Effector memory CD4-positive, alpha-beta T cell (primary cell): ENCODE measurements around the gene ILF2.
"Not testable (repeated sequence)": the region's sequence is repeated elsewhere in the genome, so short reads cannot be mapped to it uniquely, and the experiment has no call there.

Source experiments
- DNase-seq, 3 donors: peaks; one replicate each; pipeline ENCODE4 v3.0.0-alpha.2; 2020
- H3K27ac ChIP-seq: 2 replicates; pipeline ENCODE4 v1.7.0; 2013; ENCODE audit warnings: mild to moderate bottlenecking, low read length, moderate library complexity; ENCODE audit not compliant: insufficient read depth, poor library complexity, severe bottlenecking
- H3K27me3 ChIP-seq: replicated peaks from 2 replicates; pipeline ENCODE4 v1.7.0; 2013; ENCODE audit warnings: mild to moderate bottlenecking, low read length; ENCODE audit not compliant: insufficient read depth, control insufficient read depth, poor library complexity, severe bottlenecking
- H3K36me3 ChIP-seq: 2 replicates; pipeline ENCODE4 v1.7.0; 2013; ENCODE audit warnings: mild to moderate bottlenecking, low read length, moderate library complexity; ENCODE audit not compliant: control insufficient read depth, insufficient read depth
- H3K4me1 ChIP-seq: 2 replicates; pipeline ENCODE4 v1.7.0; 2013; ENCODE audit warnings: low read length, mild to moderate bottlenecking; ENCODE audit not compliant: control insufficient read depth, insufficient read depth, poor library complexity, severe bottlenecking
- H3K4me3 ChIP-seq: 2 replicates; pipeline ENCODE4 v1.7.0; 2013; ENCODE audit warnings: low read length, low read depth, mild to moderate bottlenecking; ENCODE audit not compliant: insufficient read depth, poor library complexity, severe bottlenecking
- H3K9me3 ChIP-seq: 2 replicates; pipeline ENCODE4 v1.7.0; 2013; ENCODE audit warnings: mild to moderate bottlenecking, low read length, moderate library complexity; ENCODE audit not compliant: control insufficient read depth

The ILF2 gene

DNA sequence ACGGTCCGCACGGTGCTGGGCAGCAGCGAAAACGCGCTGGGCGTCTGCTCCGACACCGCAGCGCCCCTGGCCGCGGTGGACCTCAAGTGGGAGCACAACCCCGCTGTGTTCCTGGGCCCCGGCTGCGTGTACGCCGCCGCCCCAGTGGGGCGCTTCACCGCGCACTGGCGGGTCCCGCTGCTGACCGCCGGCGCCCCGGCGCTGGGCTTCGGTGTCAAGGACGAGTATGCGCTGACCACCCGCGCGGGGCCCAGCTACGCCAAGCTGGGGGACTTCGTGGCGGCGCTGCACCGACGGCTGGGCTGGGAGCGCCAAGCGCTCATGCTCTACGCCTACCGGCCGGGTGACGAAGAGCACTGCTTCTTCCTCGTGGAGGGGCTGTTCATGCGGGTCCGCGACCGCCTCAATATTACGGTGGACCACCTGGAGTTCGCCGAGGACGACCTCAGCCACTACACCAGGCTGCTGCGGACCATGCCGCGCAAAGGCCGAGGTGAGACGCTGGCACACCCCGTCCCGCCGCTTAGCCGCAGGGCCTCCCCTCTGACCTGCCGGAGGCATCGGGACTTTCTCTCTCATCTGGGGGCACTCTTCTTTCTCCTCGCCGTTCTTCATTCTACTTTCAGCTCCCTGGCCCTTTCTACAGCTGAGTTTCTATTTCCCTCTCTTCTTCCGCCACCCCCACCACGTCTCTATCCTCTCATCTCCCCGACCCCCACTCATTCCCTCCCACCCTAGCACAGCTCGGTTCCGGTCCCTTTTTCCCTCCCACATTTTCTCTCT is 8.7 kb upstream of the ILF2 start:
- Histone ChIP-seq H3K4me1 (peaks cover 28% of the 10 kb centered on the region), H3K9me3 (no peaks in the 10 kb centered on the region), H3K36me3 (no peaks in the 10 kb centered on the region), H3K27ac (no peak overlapping the region), H3K4me3 (peak overlapping the region; percentile 56), H3K27me3 (peaks cover 32% of the 10 kb centered on the region)
- DNase-seq, result no peak

- H3K9me3 ChIP-seq, result no peaks in the 10 kb centered on the region
- peaks cover 32% of the 10 kb centered on the region for H3K27me3 ChIP-seq
- peaks cover 28% of the 10 kb centered on the region for H3K4me1 ChIP-seq
- H3K27ac ChIP-seq, result no peak within 1 kb of the TSS
- no peak for DNase-seq
- peak within 1 kb of the TSS; percentile 56 for H3K4me3 ChIP-seq
- H3K36me3 ChIP-seq, result no peaks in the 10 kb centered on the region
Measured at GRCh38 chr1:153678519-153679336, 7.9 kb upstream of the ILF2 start, which contains the start of gene NPR1. Gene NPR1 (plus strand): TSS chr1:153678688. CDS start chr1:153679109, 421 bp downstream.

- Histone ChIP-seq H3K36me3 (no peaks in the 10 kb centered on the region), H3K27ac (no peak overlapping the region), H3K4me1 (peaks cover 28% of the 10 kb centered on the region), H3K4me3 (peak overlapping the region; percentile 56), H3K9me3 (no peaks in the 10 kb centered on the region), H3K27me3 (peaks cover 32% of the 10 kb centered on the region)
- no peak for DNase-seq
Measured at GRCh38 chr1:153677718-153678518, 7.1 kb upstream of the ILF2 start.

DNA sequence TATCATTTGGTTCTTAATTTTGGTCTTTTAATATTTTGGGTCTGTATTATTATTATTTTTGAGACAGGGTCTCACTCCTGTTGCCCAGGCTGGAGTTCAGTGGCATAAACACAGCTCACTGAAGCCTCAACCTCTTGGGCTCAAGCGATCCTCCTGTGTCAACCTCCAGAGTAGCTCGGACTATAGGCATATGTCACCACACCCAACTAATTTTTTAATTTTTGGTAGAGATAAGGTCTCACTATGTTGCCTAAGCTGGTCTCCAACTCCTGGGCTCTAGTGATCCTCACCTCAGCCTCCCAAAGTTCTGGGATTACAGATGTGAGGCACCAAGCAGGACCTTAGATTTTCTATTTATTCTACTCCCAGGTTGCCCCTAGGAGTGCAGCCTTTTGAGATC is 2.7 kb upstream of the ILF2 start:
- peaks cover 10% of the 10 kb centered on the region for H3K36me3 ChIP-seq
- no peaks in the 10 kb centered on the region for H3K9me3 ChIP-seq
- H3K27me3 ChIP-seq, result peaks cover 14% of the 10 kb centered on the region
- no peak for DNase-seq
- no peak overlapping the region for H3K27ac ChIP-seq
- H3K4me1 ChIP-seq, result peaks cover 24% of the 10 kb centered on the region
- no peak overlapping the region for H3K4me3 ChIP-seq

DNA sequence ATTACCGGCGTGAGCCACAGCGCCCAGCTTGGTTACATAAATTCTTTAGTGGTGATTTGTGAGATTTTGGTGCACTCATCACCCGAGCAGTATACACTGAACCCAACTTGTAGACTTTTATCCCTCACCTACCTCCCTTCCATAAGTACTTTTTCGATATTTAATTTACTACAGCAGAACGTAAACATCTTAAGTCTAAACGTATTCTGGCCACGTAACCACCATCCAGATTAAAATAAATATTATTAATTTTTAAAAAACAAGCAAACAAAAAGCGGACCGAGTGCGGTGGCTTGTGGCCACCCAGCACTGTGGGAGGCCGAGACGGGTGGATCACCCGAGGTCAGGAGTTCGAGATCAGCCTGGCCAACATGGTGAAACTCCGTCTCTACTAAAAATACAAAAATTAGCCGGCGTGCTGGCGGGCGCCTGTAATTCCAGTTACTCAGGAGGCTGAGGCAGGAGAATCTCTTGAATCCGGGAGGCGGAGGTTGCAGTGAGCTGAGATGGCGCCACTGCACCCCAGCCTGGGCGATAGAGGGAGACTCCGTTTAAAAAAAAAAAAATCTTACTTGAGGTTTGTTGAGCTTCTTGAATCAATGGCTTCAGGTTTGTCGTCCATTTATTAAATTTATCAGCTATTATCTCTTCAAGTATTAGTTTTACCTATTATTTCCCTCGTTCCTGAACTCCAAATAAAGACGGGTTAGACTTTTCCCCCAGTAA is 998 bp upstream of the ILF2 start:
- H3K27ac ChIP-seq, result peak overlapping the region; percentile 69
- H3K4me3 ChIP-seq, result peak overlapping the region; percentile 44
- peak; percentile 6 to 33 (median 20) for DNase-seq
- not testable (repeated sequence) for H3K9me3 ChIP-seq, H3K27me3 ChIP-seq
- H3K4me1 ChIP-seq, result peaks cover 12% of the 10 kb centered on the region
- H3K36me3 ChIP-seq, result peaks cover 27% of the 10 kb centered on the region

DNA sequence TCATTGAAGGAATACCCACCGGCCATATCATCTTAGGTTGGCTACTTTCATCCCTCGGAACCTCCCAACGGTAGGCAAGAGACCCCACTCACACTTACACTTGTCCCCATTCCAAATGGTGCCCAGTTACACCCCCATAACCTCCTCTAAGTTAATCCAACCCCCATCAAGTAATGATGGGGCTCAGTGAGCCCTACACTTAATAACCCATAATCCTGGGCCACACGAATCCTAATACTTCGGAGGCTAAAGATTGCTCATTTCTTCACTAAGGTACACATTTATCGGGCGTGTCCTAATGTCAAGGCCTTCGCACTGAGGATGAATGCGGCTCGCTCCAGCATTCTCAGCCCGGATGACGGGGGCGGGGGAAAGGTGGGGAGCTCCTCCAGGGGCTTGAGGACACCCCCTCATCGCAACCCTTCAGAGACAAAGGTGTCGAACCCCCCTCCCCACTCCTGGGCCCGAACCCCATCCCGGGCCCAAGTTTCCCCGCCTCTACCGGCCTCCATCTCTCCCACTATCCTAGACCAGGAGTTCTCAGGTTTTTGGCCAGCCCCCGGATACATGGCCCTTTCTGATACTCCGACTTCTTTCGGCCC is 435 bp downstream of the ILF2 start:
- Histone ChIP-seq H3K27me3 (no peaks in the 10 kb centered on the region), H3K4me1 (peaks cover 12% of the 10 kb centered on the region), H3K9me3 (no peaks in the 10 kb centered on the region), H3K36me3 (peaks cover 42% of the 10 kb centered on the region), H3K4me3 (peak overlapping the region; percentile 66), H3K27ac (peak overlapping the region; percentile 90)
- peak in 1 of 3 donors; percentile 3 for DNase-seq

DNA sequence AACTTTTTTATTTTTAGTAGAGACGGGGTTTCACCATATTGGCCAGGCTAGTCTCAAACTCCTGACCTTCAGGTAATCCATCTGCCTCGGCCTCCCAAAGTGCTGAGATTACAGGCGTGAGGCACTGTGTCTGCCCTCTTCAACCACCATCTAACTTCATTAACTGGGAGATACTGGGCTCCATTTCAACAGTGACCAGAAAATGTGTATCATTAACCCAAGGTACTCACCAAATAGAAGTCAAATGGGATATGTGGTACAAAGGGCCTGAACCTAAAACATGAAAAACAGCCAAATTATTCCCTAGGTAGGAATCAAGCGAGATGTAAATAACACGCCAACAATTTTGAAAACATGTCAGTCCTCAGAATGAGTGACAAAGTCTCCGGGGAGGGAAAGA is 1.2 kb downstream of the ILF2 start:
- Histone ChIP-seq H3K27me3 (no peaks in the 10 kb centered on the region), H3K27ac (peak overlapping the region; percentile 90), H3K9me3 (no peaks in the 10 kb centered on the region), H3K4me3 (peak overlapping the region; percentile 66), H3K36me3 (peaks cover 49% of the 10 kb centered on the region), H3K4me1 (peaks cover 12% of the 10 kb centered on the region)
- no peak for DNase-seq

DNA sequence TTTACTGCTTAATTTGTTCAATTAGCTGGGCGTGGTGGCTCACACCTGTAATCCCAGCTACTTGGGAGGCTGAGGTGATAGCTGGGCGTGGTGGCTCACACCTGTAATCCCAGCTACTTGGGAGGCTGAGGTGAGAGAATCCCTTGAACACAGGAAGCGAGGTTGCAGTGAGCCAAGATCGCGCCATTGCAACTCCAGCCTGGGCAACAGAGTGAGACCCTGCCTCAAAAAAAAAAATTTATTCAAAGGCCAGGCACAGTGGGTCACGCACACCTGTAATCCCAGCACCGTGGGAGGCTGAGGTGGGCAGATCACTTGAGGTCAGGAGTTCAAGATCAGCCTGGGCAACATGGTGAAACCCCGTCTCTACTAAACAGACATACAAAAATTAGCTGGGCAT is 2.1 kb downstream of the ILF2 start:
- not testable (repeated sequence) for H3K4me3 ChIP-seq, H3K27ac ChIP-seq, H3K27me3 ChIP-seq, DNase-seq, H3K9me3 ChIP-seq
- H3K4me1 ChIP-seq, result peaks cover 12% of the 10 kb centered on the region
- peaks cover 58% of the 10 kb centered on the region for H3K36me3 ChIP-seq

- Histone ChIP-seq H3K4me3 (no peak overlapping the region), H3K27me3 (no peaks in the 10 kb centered on the region), H3K4me1 (peaks cover 12% of the 10 kb centered on the region), H3K27ac (no peak overlapping the region), H3K36me3 (peaks cover 70% of the 10 kb centered on the region), H3K9me3 (no peaks in the 10 kb centered on the region)
- DNase-seq, result no peak
Measured at GRCh38 chr1:153667439-153667838, 3.4 kb downstream of the ILF2 start.
